ENCODE results near the gene HSPA12B. TPM values are rescaled to one million over a fixed set of nuclear protein-coding genes. Genes with fewer than 3 reads are reported as not detected.

Gene HSPA12B
- total and polyA plus RNA-seq, 3 donors from 2014 or later = 8.0 to 11.1 (median 10.7) TPM

GRCh38 chr20:3701061-3701998, 31.2 kb upstream of the HSPA12B start:
- Histone ChIP-seq H3K4me1 (no peaks in the 10 kb centered on the region), H3K27ac (no peak overlapping the region), H3K4me3 (no peak overlapping the region), H3K36me3 (ENCODE audit: low read depth, missing control alignments) (no peaks in the 10 kb centered on the region), H3K9me3 (no peaks in the 10 kb centered on the region), H3K27me3 (no peaks in the 10 kb centered on the region)
- TF ChIP-seq CTCF (IDR thresholded peaks at IDR 0.05) = no peak
- TF ChIP-seq POLR2A (IDR thresholded peaks at IDR 0.05) = no peak
- WGBS, 2 donors = 82 to 84% methylated on average over 10 to 13 of the region's 13 CpGs
- intact Hi-C loops (cut with DNase I; ENCODE audit: low total_unique reads) = no loop called here
- DNase-seq = no peak

- H3K36me3 ChIP-seq (ENCODE audit: low read depth, missing control alignments) = no peaks in the 10 kb centered on the region
- DNase-seq = no peak
- no peak overlapping the region for H3K4me3 ChIP-seq
- TF ChIP-seq POLR2A (IDR thresholded peaks at IDR 0.05) = no peak
- TF ChIP-seq CTCF (IDR thresholded peaks at IDR 0.05) = no peak
- no peaks in the 10 kb centered on the region for H3K27me3 ChIP-seq
- H3K9me3 ChIP-seq = no peaks in the 10 kb centered on the region
- no peak overlapping the region for H3K27ac ChIP-seq
- intact Hi-C loops (cut with DNase I; ENCODE audit: low total_unique reads) = no loop called here
- 91 to 94% methylated on average over 4 to 11 of the region's 11 CpGs for WGBS, 2 donors
- H3K4me1 ChIP-seq = no peaks in the 10 kb centered on the region
Measured at GRCh38 chr20:3702611-3703391, 29.7 kb upstream of the HSPA12B start.

GRCh38 chr20:3704087-3704486, 28.4 kb upstream of the HSPA12B start:
- H3K36me3 ChIP-seq (ENCODE audit: low read depth, missing control alignments) = no peaks in the 10 kb centered on the region
- intact Hi-C loops (cut with DNase I; ENCODE audit: low total_unique reads) = no loop called here
- no peak for DNase-seq
- H3K4me1 ChIP-seq = no peaks in the 10 kb centered on the region
- no peak overlapping the region for H3K4me3 ChIP-seq
- WGBS, 2 donors = 79 to 88% methylated on average over 5 of the region's 5 CpGs
- no peak for TF ChIP-seq CTCF (IDR thresholded peaks at IDR 0.05)
- TF ChIP-seq POLR2A (IDR thresholded peaks at IDR 0.05) = no peak
- no peaks in the 10 kb centered on the region for H3K27me3 ChIP-seq
- no peak overlapping the region for H3K27ac ChIP-seq
- no peaks in the 10 kb centered on the region for H3K9me3 ChIP-seq

GRCh38 chr20:3705491-3705969, 27.0 kb upstream of the HSPA12B start:
- Histone ChIP-seq H3K27ac (no peak overlapping the region), H3K36me3 (ENCODE audit: low read depth, missing control alignments) (no peaks in the 10 kb centered on the region), H3K4me1 (no peaks in the 10 kb centered on the region), H3K4me3 (no peak overlapping the region), H3K27me3 (no peaks in the 10 kb centered on the region), H3K9me3 (no peaks in the 10 kb centered on the region)
- 83 to 88% methylated on average over 12 to 14 of the region's 14 CpGs for WGBS, 2 donors
- TF ChIP-seq POLR2A (IDR thresholded peaks at IDR 0.05) (no peak), CTCF (IDR thresholded peaks at IDR 0.05) (no peak)
- intact Hi-C loops (cut with DNase I; ENCODE audit: low total_unique reads) = no loop called here
- DNase-seq = no peak

All from testis (tissue), 3 donors.